Activated naive CD4-positive, alpha-beta T cell treated with anti-CD3 and anti-CD28 coated beads, Interleukin-2, amount 50 U/mL, for 72 hours (primary cell): ENCODE data around the gene PCDH7. TPM values are rescaled to one million over a fixed set of nuclear protein-coding genes. Genes with fewer than 3 reads are reported as not detected.

Experiments used
- ATAC-seq, 2 donors: fragments of 150-1000 bp; cut with Tn5 transposase; 2 replicates each; pipeline ENCODE4 v1.10.0; 2021; ENCODE audit warnings: mild to moderate bottlenecking in 2 of 2, moderate library complexity in 2 of 2
- DNase-seq, 2 donors: peaks; one replicate each; pipeline ENCODE4 v3.0.0; 2021 to 2022; ENCODE audit warnings: low spot score in 2 of 2
- H3K27ac Mint-ChIP-seq, 2 donors: one replicate each; pipeline ENCODE4 v1.8.0; 2022; ENCODE audit warnings: mild to moderate bottlenecking in 2 of 2, mixed read lengths in 2 of 2
- H3K36me3 Mint-ChIP-seq, 2 donors: one replicate each; pipeline ENCODE4 v1.8.0; 2022; ENCODE audit warnings: mixed read lengths in 2 of 2
- H3K9me3 Mint-ChIP-seq, 2 donors: one replicate each; pipeline ENCODE4 v1.8.0; 2022; ENCODE audit warnings: mixed read lengths in 2 of 2
- total RNA-seq, 2 donors: library from RNA; stranded (reverse); gene quantifications; one replicate each; pipeline ENCODE4 v1.2.3, GENCODE V29; 2022

Gene PCDH7
- total RNA-seq, 2 donors from 2014 or later, result not detected

- DNase-seq (peak in 1 of 2 donors; percentile 2), ATAC-seq (no peak)
- Mint-ChIP-seq H3K9me3 (no peaks in the 10 kb centered on the region), H3K27ac (no peak overlapping the region), H3K36me3 (peaks cover 15 to 41% of the 10 kb centered on the region in 2 donors)
These were observed 2.4 kb downstream of the PCDH7 start for GRCh38 chr4:30722359-30723200.

DNA sequence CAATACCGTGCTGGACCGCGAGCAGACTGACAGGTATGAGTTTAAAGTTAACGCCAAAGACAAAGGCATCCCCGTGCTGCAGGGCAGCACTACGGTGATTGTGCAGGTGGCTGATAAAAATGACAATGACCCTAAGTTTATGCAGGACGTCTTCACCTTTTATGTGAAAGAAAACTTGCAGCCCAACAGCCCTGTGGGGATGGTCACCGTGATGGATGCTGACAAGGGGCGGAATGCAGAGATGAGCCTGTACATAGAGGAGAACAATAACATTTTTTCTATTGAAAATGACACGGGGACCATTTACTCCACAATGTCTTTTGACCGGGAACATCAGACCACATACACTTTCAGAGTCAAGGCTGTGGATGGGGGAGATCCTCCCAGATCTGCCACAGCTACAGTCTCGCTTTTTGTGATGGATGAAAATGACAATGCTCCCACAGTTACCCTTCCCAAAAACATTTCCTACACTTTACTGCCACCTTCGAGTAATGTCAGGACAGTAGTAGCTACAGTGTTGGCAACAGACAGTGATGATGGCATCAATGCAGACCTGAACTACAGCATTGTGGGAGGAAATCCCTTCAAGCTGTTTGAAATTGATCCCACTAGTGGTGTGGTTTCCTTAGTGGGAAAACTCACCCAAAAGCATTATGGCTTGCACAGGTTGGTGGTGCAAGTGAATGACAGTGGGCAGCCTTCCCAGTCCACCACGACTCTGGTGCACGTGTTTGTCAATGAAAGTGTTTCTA is 3.2 kb downstream of the PCDH7 start:
- ATAC-seq (no peak), DNase-seq (no peak)
- Mint-ChIP-seq H3K36me3 (peaks cover 10 to 36% of the 10 kb centered on the region in 2 donors), H3K27ac (peak overlapping the region in 1 of 2 donors; percentile 30), H3K9me3 (no peaks in the 10 kb centered on the region)

DNA sequence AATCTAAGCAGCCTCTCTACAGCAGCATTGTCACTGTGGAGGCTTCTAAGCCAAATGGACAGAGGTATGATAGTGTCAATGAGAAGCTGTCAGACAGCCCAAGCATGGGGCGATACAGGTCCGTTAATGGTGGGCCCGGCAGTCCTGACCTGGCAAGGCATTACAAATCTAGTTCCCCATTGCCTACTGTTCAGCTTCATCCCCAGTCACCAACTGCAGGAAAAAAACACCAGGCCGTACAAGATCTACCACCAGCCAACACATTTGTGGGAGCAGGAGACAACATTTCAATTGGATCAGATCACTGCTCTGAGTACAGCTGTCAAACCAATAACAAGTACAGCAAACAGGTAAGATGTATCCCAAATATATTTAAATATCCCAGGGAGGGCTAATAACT is 4.1 kb downstream of the PCDH7 start:
- ATAC-seq, result no peak
- Mint-ChIP-seq H3K36me3 (peaks cover 5 to 27% of the 10 kb centered on the region in 2 donors), H3K9me3 (no peaks in the 10 kb centered on the region), H3K27ac (no peak overlapping the region)
- no peak for DNase-seq

DNA sequence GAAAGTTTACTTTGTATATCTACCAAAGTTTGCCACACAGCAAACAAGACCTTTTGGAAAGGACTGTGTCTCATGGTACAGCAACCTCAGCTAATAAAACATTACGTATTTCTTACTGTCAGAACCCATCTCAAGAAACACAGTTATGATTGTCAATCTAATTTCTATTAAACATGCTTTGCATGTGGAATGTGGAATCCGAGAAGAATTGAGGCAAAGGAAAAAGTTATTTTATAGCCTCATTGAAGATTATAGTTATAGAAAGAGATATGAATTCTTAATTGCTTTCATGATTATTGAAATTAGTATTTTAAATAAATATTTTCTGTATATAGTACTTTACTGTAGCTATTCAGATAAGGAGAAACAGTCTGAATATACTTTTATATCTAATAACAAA is 5.4 kb downstream of the PCDH7 start:
- Mint-ChIP-seq H3K36me3 (peaks cover 4 to 25% of the 10 kb centered on the region in 2 donors), H3K9me3 (no peaks in the 10 kb centered on the region), H3K27ac (no peak overlapping the region)
- no peak for ATAC-seq
- DNase-seq, result no peak

DNA sequence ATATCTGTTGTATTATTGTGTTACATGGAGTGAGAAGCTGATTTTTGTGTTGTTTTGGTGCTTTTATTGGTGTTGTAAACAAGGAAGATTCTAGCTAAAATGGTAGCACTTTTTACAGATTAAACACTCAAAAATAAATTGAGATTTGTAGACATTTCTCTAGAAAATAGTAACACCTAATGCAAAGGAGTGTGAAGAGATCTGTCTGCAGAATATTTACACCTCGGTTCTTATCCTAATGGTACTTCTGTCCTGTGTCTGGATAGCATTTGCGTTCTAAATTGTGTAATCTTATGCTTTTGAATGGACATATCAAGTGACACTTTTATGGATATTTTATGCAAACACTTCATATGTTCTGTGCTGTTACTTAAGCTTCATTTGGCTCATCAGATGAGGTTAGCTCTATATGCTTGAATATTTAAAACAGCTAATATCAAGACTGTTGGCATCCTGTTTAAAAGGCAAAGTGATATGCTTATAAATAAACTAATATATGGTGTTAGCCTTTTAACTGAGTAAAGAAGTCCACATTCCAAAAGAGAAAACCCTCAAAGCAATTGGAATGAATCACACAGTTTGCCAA is 6.0 kb downstream of the PCDH7 start:
- Mint-ChIP-seq H3K9me3 (no peaks in the 10 kb centered on the region), H3K36me3 (peaks cover 0 to 19% of the 10 kb centered on the region in 2 donors), H3K27ac (no peak overlapping the region)
- no peak for DNase-seq
- ATAC-seq, result no peak

- no peaks in the 10 kb centered on the region for H3K9me3 Mint-ChIP-seq
- no peak for DNase-seq
- H3K27ac Mint-ChIP-seq, result no peak overlapping the region
- no peak for ATAC-seq
- peaks cover 0 to 17% of the 10 kb centered on the region in 2 donors for H3K36me3 Mint-ChIP-seq
These were observed 7.2 kb downstream of the PCDH7 start for GRCh38 chr4:30727409-30727808.

DNA sequence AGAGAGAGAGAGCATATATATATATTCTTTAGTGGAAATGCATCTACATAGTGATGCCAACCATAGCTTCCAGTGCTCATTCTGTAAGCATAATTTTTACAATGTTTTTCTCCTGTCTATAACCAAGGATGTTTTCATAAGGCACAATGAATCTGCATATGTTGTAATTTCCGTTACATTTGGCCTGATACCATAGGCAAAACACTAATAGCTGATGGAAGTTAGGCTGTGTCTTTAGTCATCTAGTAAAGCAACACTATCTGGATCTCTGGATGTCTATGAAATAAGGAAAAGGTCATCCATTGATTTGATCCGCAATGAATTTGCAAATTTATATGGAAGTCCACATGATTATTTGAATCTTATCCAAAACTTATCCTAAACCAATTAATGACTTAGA is 8.1 kb downstream of the PCDH7 start:
- ATAC-seq (no peak), DNase-seq (no peak)
- Mint-ChIP-seq H3K36me3 (peaks cover 0 to 9% of the 10 kb centered on the region in 2 donors), H3K9me3 (no peaks in the 10 kb centered on the region), H3K27ac (no peak overlapping the region)

GRCh38 chr4:30743897-30744296 is 23.7 kb downstream of the PCDH7 start:
- Mint-ChIP-seq H3K27ac (peak overlapping the region in 1 of 2 donors; percentile 17), H3K9me3 (peaks cover 10 to 11% of the 10 kb centered on the region in 2 donors), H3K36me3 (peaks cover 0 to 4% of the 10 kb centered on the region in 2 donors)
- no peak for ATAC-seq
- DNase-seq, result no peak

DNA sequence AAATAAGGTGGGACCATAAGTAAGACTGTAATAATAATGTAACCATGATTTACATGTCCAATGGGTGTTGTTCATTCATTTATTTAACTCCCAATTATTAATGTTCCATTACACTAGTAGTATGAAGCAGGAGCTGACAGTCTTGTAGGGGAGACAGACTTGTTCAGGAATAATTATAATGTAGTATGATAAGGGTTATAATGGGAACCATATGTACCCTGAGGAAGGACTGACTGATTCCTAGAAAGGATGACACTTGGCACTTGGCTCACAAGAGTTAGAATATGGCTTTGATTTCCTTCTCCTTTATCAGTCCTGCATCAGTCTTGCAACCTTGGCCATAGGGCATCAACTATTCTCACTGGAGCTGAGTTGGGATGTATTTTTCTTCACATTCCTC is 24.2 kb downstream of the PCDH7 start:
- peaks cover 0 to 4% of the 10 kb centered on the region in 2 donors for H3K36me3 Mint-ChIP-seq
- H3K27ac Mint-ChIP-seq, result no peak overlapping the region
- H3K9me3 Mint-ChIP-seq, result peaks cover 10 to 11% of the 10 kb centered on the region in 2 donors
- DNase-seq (no peak), ATAC-seq (no peak)

- DNase-seq (no peak), ATAC-seq (no peak)
- Mint-ChIP-seq H3K36me3 (peaks cover 0 to 4% of the 10 kb centered on the region in 2 donors), H3K9me3 (peaks cover 10 to 11% of the 10 kb centered on the region in 2 donors), H3K27ac (no peak overlapping the region)
These were observed 24.9 kb downstream of the PCDH7 start for GRCh38 chr4:30744957-30745640.

GRCh38 chr4:30746735-30747134 is 26.6 kb downstream of the PCDH7 start:
- DNase-seq (no peak), ATAC-seq (no peak)
- Mint-ChIP-seq H3K27ac (no peak overlapping the region), H3K36me3 (peaks cover 0 to 4% of the 10 kb centered on the region in 2 donors), H3K9me3 (peaks cover 10 to 11% of the 10 kb centered on the region in 2 donors)

- H3K27ac Mint-ChIP-seq, result no peak overlapping the region
- DNase-seq (no peak), ATAC-seq (no peak)
- H3K36me3 Mint-ChIP-seq, result no peaks in the 10 kb centered on the region
- no peaks in the 10 kb centered on the region for H3K9me3 Mint-ChIP-seq
These were observed 33.1 kb downstream of the PCDH7 start for GRCh38 chr4:30753316-30753715.

DNA sequence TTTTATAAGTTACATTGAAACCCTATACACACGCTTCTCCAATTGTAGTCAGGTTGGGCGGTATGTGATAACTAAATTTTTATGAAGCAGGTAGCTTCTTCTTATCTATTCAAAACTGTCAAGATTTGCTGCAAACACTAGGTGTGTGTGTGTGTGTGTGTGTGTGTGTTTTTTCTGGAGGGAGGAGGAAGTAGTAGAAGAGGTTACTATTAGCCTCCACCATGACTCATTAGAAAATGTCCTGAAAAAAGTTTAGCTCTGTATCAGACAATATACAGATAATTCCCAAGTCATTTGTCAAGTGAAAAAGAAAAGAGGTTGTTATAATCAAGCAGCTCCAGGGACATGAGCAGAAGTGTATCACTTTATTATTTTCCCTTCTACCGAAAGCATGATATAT is 33.9 kb downstream of the PCDH7 start:
- no peak for DNase-seq
- no peaks in the 10 kb centered on the region for H3K9me3 Mint-ChIP-seq
- ATAC-seq, result no peak
- H3K27ac Mint-ChIP-seq, result no peak overlapping the region
- no peaks in the 10 kb centered on the region for H3K36me3 Mint-ChIP-seq

GRCh38 chr4:30755346-30755745 is 35.2 kb downstream of the PCDH7 start:
- no peak for ATAC-seq

GRCh38 chr4:30756553-30756952 is 36.4 kb downstream of the PCDH7 start:
- Mint-ChIP-seq H3K27ac (no peak overlapping the region), H3K36me3 (no peaks in the 10 kb centered on the region), H3K9me3 (no peaks in the 10 kb centered on the region)
- DNase-seq (no peak), ATAC-seq (no peak)

More at GRCh38 chr4:30755346-30755745, 35.2 kb downstream of the PCDH7 start:
- Mint-ChIP-seq H3K9me3 (no peaks in the 10 kb centered on the region), H3K27ac (no peak overlapping the region), H3K36me3 (no peaks in the 10 kb centered on the region)
- no peak for DNase-seq

DNA sequence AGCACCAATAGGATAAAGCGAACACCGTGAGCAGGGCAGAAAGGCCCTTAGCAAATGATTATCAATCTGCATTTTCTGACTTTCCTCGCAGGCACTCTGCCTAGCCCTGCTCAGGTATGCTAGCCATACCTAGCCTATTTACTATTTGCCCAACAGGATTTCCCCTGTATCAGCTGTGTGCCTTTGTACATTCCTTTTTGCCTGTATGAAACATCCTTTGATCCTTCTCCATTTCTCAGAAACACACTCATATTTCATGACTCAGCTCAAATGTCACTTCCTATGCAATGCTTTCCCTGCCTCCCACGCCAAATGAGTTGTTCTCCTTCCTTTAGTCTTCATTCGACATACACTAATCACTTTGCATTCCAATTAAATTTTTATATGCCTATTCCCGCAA is 37.2 kb downstream of the PCDH7 start:
- H3K36me3 Mint-ChIP-seq, result no peaks in the 10 kb centered on the region
- no peak for DNase-seq
- H3K27ac Mint-ChIP-seq, result no peak overlapping the region
- ATAC-seq, result no peak
- no peaks in the 10 kb centered on the region for H3K9me3 Mint-ChIP-seq

DNA sequence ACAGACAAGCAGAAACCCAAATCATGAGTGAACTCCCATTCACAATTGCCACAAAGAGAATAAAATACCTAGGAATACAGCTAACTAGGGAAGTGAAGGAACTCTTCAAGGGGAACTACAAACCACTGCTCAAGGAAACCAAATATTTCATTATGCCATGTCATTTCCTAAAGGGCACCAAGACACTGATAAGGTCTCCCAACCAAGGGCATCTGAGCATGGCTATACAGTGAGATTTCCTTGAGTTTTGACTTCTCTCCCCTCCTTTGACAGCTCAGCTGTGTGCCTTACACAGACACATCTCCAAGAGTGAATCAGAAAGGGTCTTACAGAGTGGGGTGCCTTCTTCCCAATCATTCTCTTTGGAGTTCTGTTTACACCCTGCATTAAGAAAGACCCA is 40.4 kb downstream of the PCDH7 start:
- ATAC-seq, result no peak
- Mint-ChIP-seq H3K27ac (no peak overlapping the region), H3K36me3 (no peaks in the 10 kb centered on the region), H3K9me3 (peaks cover 2% of the 10 kb centered on the region in 2 donors)
- no peak for DNase-seq
